Measurements from ENCODE around the gene NEUROD2.

The NEUROD2 gene

GRCh38 chr17:39634384-39634871 is 26.7 kb upstream of the NEUROD2 start:
- DNase-seq (ENCODE audit: low read depth), result no peak

GRCh38 chr17:39633570-39634183 is 26.0 kb upstream of the NEUROD2 start:
- DNase-seq (ENCODE audit: low read depth), result no peak

GRCh38 chr17:39632153-39632941 is 24.6 kb upstream of the NEUROD2 start:
- no peak for DNase-seq (ENCODE audit: low read depth)

GRCh38 chr17:39631403-39631802 is 23.7 kb upstream of the NEUROD2 start:
- no peak for DNase-seq (ENCODE audit: low read depth)

- DNase-seq (ENCODE audit: low read depth), result no peak
Measured at GRCh38 chr17:39629898-39630297, 22.2 kb upstream of the NEUROD2 start.

GRCh38 chr17:39629494-39629880 is 21.8 kb upstream of the NEUROD2 start:
- DNase-seq (ENCODE audit: low read depth), result no peak

- DNase-seq (ENCODE audit: low read depth), result no peak
Measured at GRCh38 chr17:39628655-39629493, 21.2 kb upstream of the NEUROD2 start.

- no peak for DNase-seq (ENCODE audit: low read depth)
Measured at GRCh38 chr17:39627712-39628516, 20.2 kb upstream of the NEUROD2 start.

- DNase-seq (ENCODE audit: low read depth), result no peak
Measured at GRCh38 chr17:39627047-39627711, 19.5 kb upstream of the NEUROD2 start.

GRCh38 chr17:39626171-39627046 is 18.7 kb upstream of the NEUROD2 start, which contains the start of gene PPP1R1B:
TSS of gene PPP1R1B (plus strand) at chr17:39626952. CDS start at chr17:39627393, 441 bp downstream.
- DNase-seq (ENCODE audit: low read depth), result no peak

GRCh38 chr17:39625198-39625785 is 17.6 kb upstream of the NEUROD2 start:
- DNase-seq (ENCODE audit: low read depth), result no peak

GRCh38 chr17:39624313-39624712 is 16.6 kb upstream of the NEUROD2 start:
- no peak for DNase-seq (ENCODE audit: low read depth)

GRCh38 chr17:39623356-39623950 is 15.7 kb upstream of the NEUROD2 start:
- DNase-seq (ENCODE audit: low read depth), result peak; percentile 72

- DNase-seq (ENCODE audit: low read depth), result no peak
Measured at GRCh38 chr17:39622380-39623006, 14.8 kb upstream of the NEUROD2 start.

GRCh38 chr17:39621523-39622379 is 14.0 kb upstream of the NEUROD2 start:
- DNase-seq (ENCODE audit: low read depth), result peak; percentile 79

GRCh38 chr17:39619786-39620101 is 12.0 kb upstream of the NEUROD2 start:
- no peak for DNase-seq (ENCODE audit: low read depth)

- no peak for DNase-seq (ENCODE audit: low read depth)
Measured at GRCh38 chr17:39618956-39619785, 11.5 kb upstream of the NEUROD2 start.

All from activated T-helper 1 cell treated with Interleukin-2 at 50 U/mL for 16 hours (primary cell).